PC-3 (cell line): Measurements from ENCODE around the gene ZNF143.

ENCODE experiments used
- CTCF ChIP-seq: fragments of 300-600 bp; sonication (generic); conservative IDR thresholded peaks from 2 replicates; pipeline ENCODE4 v1.5.1; 2017; ENCODE audit warnings: antibody characterized with exemption, low read depth, mild to moderate bottlenecking, low read length
- EZH2phosphoT487 ChIP-seq: fragments of 300-600 bp; sonication (generic); IDR thresholded peaks from 2 replicates; pipeline ENCODE4 v1.6.1; 2018; ENCODE audit warnings: mild to moderate bottlenecking, antibody characterized with exemption, low read length, borderline replicate concordance

GRCh38 chr11:9568854-9569587 is 108.2 kb downstream of the ZNF143 start:
- TF ChIP-seq CTCF (no peak), EZH2phosphoT487 (no peak)
